ENCODE results near the gene ABCG1.

DNA sequence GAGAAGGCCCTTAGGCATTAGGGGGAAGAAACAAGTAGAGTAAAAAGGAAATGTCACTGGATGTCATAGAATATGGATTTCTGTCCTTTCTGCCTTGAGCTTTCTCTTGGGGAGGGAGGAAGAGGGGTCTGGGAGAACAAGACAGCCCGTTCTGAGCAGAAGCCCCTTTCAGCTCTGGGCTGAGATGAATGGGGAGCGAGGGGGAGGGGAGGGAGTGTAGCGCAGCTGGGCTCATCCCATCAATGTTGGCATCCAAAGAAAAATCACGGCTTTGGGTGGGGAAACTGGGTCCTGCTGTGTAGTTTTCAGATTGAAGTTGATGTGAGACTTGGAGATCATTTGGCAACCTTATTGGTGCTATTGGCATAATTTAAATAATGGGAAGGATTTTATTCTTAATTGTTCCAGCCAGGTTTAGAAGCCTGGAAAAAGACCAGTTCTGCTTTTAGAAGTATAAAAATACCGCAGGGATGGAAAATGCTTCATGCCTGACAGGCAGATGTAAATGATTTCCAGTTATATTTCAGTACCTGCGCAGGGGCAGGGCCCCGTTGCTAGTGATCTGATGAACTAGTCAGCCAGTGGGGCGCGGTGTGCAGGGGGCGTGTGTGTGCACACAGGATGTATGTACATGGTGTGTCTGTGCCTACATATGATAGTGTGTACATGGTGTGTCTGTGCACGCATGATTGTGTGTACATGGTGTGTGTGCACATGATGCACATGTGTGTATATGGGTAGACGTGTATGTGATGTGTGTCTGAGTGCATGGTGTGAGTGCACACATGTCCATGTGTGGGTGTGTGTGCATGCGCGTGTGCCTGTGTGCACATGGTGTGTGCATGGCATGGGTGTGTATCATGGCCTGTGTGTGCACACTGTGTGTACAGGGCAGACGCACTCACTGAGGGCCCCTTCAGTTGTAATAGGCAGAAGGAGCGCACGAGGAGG, 36.0 kb downstream of the ABCG1 start:
- no peak for TF ChIP-seq CTCF (IDR thresholded peaks at IDR 0.05)
- TF ChIP-seq POLR2A (IDR thresholded peaks at IDR 0.05) = no peak
